ENCODE data around the gene CLDN9.

CLDN9 gene

GRCh38 chr16:2996298-2996697, 16.4 kb upstream of the CLDN9 start:
- Histone ChIP-seq H3K27ac (no peak overlapping the region), H3K4me3 (no peak overlapping the region), H3K9me3 (ENCODE audit: low read depth, low read length) (no peaks in the 10 kb centered on the region), H3K36me3 (ENCODE audit: insufficient read depth, low read length) (no peaks in the 10 kb centered on the region), H3K9ac (ENCODE audit: insufficient read length) (no peak overlapping the region)
- TF ChIP-seq EZH2 (IDR thresholded peaks at IDR 0.05), result no peak
- TF ChIP-seq FOXP2 (optimal IDR thresholded peaks at IDR 0.05; ENCODE audit: control extremely low read depth, extremely low read length, insufficient read depth), result no peak
- no peak for TF ChIP-seq POLR2AphosphoS5 (IDR thresholded peaks at IDR 0.05; ENCODE audit: borderline replicate concordance, low read depth, low read length)
- no peak for DNase-seq (ENCODE audit: low read depth, low spot score)

- no peaks in the 10 kb centered on the region for H3K36me3 ChIP-seq (ENCODE audit: insufficient read depth, low read length)
- H3K4me3 ChIP-seq, result no peak overlapping the region
- H3K9me3 ChIP-seq (ENCODE audit: low read depth, low read length), result no peaks in the 10 kb centered on the region
- no peak overlapping the region for H3K27ac ChIP-seq
- no peak overlapping the region for H3K9ac ChIP-seq (ENCODE audit: insufficient read length)
- TF ChIP-seq EZH2 (IDR thresholded peaks at IDR 0.05), result no peak
- no peak for TF ChIP-seq POLR2AphosphoS5 (IDR thresholded peaks at IDR 0.05; ENCODE audit: borderline replicate concordance, low read depth, low read length)
- TF ChIP-seq FOXP2 (optimal IDR thresholded peaks at IDR 0.05; ENCODE audit: control extremely low read depth, extremely low read length, insufficient read depth), result no peak
- DNase-seq (ENCODE audit: low read depth, low spot score), result no peak
Measured at GRCh38 chr16:2999929-3000328, 12.8 kb upstream of the CLDN9 start.

- no peak for DNase-seq (ENCODE audit: low read depth, low spot score)
- no peak overlapping the region for H3K27ac ChIP-seq
- no peaks in the 10 kb centered on the region for H3K36me3 ChIP-seq (ENCODE audit: insufficient read depth, low read length)
- H3K9me3 ChIP-seq (ENCODE audit: low read depth, low read length), result no peaks in the 10 kb centered on the region
- H3K4me3 ChIP-seq, result no peak overlapping the region
- no peak overlapping the region for H3K9ac ChIP-seq (ENCODE audit: insufficient read length)
- TF ChIP-seq POLR2AphosphoS5 (IDR thresholded peaks at IDR 0.05; ENCODE audit: borderline replicate concordance, low read depth, low read length), result no peak
- no peak for TF ChIP-seq FOXP2 (optimal IDR thresholded peaks at IDR 0.05; ENCODE audit: control extremely low read depth, extremely low read length, insufficient read depth)
- TF ChIP-seq EZH2 (IDR thresholded peaks at IDR 0.05), result no peak
Measured at GRCh38 chr16:3000540-3000939, 12.2 kb upstream of the CLDN9 start.

- no peak overlapping the region for H3K4me3 ChIP-seq
- no peak overlapping the region for H3K27ac ChIP-seq
- DNase-seq (ENCODE audit: low read depth, low spot score), result no peak
- H3K36me3 ChIP-seq (ENCODE audit: insufficient read depth, low read length), result no peaks in the 10 kb centered on the region
- TF ChIP-seq POLR2AphosphoS5 (IDR thresholded peaks at IDR 0.05; ENCODE audit: borderline replicate concordance, low read depth, low read length) (no peak), FOXP2 (optimal IDR thresholded peaks at IDR 0.05; ENCODE audit: control extremely low read depth, extremely low read length, insufficient read depth) (no peak), EZH2 (IDR thresholded peaks at IDR 0.05) (no peak)
- no peak overlapping the region for H3K9ac ChIP-seq (ENCODE audit: insufficient read length)
- H3K9me3 ChIP-seq (ENCODE audit: low read depth, low read length), result no peaks in the 10 kb centered on the region
Measured at GRCh38 chr16:3001316-3001715, 11.4 kb upstream of the CLDN9 start.

GRCh38 chr16:3003582-3004270, 9.0 kb upstream of the CLDN9 start:
- peak; percentile 86 for DNase-seq (ENCODE audit: low read depth, low spot score)
- Histone ChIP-seq H3K9me3 (ENCODE audit: low read depth, low read length) (no peaks in the 10 kb centered on the region), H3K36me3 (ENCODE audit: insufficient read depth, low read length) (no peaks in the 10 kb centered on the region), H3K4me3 (no peak overlapping the region), H3K9ac (ENCODE audit: insufficient read length) (no peak overlapping the region), H3K27ac (no peak overlapping the region)
- TF ChIP-seq POLR2AphosphoS5 (IDR thresholded peaks at IDR 0.05; ENCODE audit: borderline replicate concordance, low read depth, low read length), result no peak
- TF ChIP-seq EZH2 (IDR thresholded peaks at IDR 0.05), result no peak

- Histone ChIP-seq H3K27ac (no peak overlapping the region), H3K4me3 (no peak overlapping the region), H3K9ac (ENCODE audit: insufficient read length) (no peak overlapping the region), H3K9me3 (ENCODE audit: low read depth, low read length) (no peaks in the 10 kb centered on the region), H3K36me3 (ENCODE audit: insufficient read depth, low read length) (no peaks in the 10 kb centered on the region)
- TF ChIP-seq EZH2 (IDR thresholded peaks at IDR 0.05), result no peak
- TF ChIP-seq FOXP2 (optimal IDR thresholded peaks at IDR 0.05; ENCODE audit: control extremely low read depth, extremely low read length, insufficient read depth), result no peak
- TF ChIP-seq POLR2AphosphoS5 (IDR thresholded peaks at IDR 0.05; ENCODE audit: borderline replicate concordance, low read depth, low read length), result no peak
- no peak for DNase-seq (ENCODE audit: low read depth, low spot score)
Measured at GRCh38 chr16:3004319-3004718, 8.4 kb upstream of the CLDN9 start.

- Histone ChIP-seq H3K27ac (no peak overlapping the region), H3K9ac (ENCODE audit: insufficient read length) (no peak overlapping the region), H3K4me3 (no peak overlapping the region), H3K9me3 (ENCODE audit: low read depth, low read length) (no peaks in the 10 kb centered on the region), H3K36me3 (ENCODE audit: insufficient read depth, low read length) (no peaks in the 10 kb centered on the region)
- TF ChIP-seq EZH2 (IDR thresholded peaks at IDR 0.05) (no peak), POLR2AphosphoS5 (IDR thresholded peaks at IDR 0.05; ENCODE audit: borderline replicate concordance, low read depth, low read length) (no peak), FOXP2 (optimal IDR thresholded peaks at IDR 0.05; ENCODE audit: control extremely low read depth, extremely low read length, insufficient read depth) (no peak)
- no peak for DNase-seq (ENCODE audit: low read depth, low spot score)
Measured at GRCh38 chr16:3004781-3005284, 7.9 kb upstream of the CLDN9 start.

- Histone ChIP-seq H3K4me3 (no peak overlapping the region), H3K36me3 (ENCODE audit: insufficient read depth, low read length) (no peaks in the 10 kb centered on the region), H3K9ac (ENCODE audit: insufficient read length) (no peak overlapping the region), H3K27ac (no peak overlapping the region), H3K9me3 (ENCODE audit: low read depth, low read length) (no peaks in the 10 kb centered on the region)
- TF ChIP-seq EZH2 (IDR thresholded peaks at IDR 0.05), result no peak
- DNase-seq (ENCODE audit: low read depth, low spot score), result no peak
Measured at GRCh38 chr16:3007059-3007956, 5.4 kb upstream of the CLDN9 start.
